GM03348 (cell line): ENCODE results near the gene NF1.

Source experiments
- DNase-seq: peaks from one replicate; pipeline ENCODE4 v3.0.0; 2012; ENCODE audit warnings: low spot score

Gene NF1

GRCh38 chr17:31386542-31387075 is 291.8 kb downstream of the NF1 start:
- DNase-seq: no peak

- no peak for DNase-seq
Observed at GRCh38 chr17:31387438-31387837, 292.7 kb downstream of the NF1 start.

- DNase-seq: no peak
Observed at GRCh38 chr17:31388351-31388750, 293.6 kb downstream of the NF1 start.

- DNase-seq: peak; percentile 68
Observed at GRCh38 chr17:31388770-31389656, 294.2 kb downstream of the NF1 start.

- DNase-seq: no peak
Observed at GRCh38 chr17:31389657-31390381, 295.0 kb downstream of the NF1 start.

GRCh38 chr17:31390426-31390747 is 295.6 kb downstream of the NF1 start:
- no peak for DNase-seq

DNA sequence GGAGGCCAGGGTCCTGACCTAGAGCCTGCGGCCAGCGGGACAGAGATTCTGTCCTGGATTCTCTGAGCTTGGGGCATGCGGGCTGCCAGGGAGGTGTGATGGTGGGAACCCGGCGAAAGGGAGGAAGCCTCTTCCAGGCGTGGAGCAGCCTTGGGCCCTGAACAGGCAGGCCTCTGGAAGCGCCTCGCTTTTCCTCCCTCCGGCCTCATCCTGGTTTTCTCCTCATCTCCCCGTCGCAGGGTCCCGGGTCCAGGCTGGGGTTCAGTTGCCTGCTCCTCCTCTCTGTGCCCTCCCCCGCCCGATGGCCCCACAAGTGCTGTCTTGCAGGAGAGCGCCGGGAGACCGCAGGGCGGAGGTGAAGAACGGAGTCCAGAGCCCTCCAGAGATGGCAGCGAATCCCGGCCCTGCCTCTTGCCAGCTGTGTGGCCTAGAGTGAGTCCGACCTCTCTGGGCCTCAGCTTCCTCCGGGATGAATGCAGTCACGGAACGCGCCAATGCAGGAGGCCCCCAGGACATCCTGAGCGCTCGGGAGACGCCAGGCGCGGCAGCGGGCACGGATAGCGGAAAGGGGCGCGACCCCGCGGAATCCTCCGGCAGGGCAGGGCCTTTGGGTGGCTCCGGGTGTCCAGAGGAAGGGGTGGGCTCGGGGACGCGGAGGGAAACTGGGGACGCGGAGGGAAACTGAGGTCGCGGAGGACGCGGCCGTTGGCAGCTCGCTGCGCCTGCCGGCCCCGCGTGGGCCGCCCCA is 296.1 kb downstream of the NF1 start:
- no peak for DNase-seq

GRCh38 chr17:31391496-31391949 is 296.7 kb downstream of the NF1 start, which contains the start of gene RAB11FIP4:
TSS of gene RAB11FIP4 (plus strand) at chr17:31391675. CDS start at chr17:31391853, 178 bp downstream.
- peak; percentile 48 for DNase-seq

DNA sequence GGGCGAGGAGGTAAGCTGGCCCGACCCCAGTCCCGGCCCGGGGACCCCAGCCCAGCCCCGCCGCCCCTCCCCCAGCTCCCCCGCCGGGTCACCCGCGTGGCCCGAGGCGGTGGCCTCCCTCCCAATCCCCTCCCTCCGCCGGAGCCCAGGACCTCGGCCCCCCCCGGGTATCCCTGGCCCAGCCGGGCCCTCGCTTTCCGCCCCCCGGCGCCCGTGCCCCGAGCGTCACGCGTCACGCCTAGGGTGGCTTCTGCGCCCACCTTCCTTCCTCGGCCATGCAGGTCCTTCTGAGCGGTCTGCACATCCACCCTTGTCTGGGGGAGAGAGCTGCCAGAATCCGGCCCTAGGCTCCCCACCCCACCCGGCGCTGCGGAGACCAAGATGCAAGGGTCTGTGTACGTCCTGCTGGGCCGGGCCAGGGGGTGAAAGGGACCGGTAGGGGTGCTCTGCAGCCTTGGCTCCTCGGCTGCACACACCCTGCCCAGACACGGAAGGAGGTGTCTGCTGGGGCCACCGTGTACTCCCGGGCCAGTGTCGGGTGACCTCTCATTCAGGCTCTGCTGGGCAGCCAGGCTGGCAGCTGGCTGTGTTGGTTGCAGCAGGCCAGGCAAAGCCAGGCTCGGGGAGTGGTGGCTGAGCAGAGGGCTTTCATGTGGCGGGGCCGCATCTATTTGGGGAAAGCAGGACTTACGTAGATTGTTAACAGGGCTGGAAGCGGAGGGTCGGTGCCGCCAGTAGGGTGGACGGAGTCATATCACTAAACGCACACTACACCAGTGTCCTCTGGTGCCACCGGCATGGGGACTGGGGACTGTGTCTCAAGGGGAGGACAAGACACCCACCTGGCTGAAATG is 297.5 kb downstream of the NF1 start:
- no peak for DNase-seq

GRCh38 chr17:31392856-31393748 is 298.3 kb downstream of the NF1 start:
- DNase-seq: no peak

DNA sequence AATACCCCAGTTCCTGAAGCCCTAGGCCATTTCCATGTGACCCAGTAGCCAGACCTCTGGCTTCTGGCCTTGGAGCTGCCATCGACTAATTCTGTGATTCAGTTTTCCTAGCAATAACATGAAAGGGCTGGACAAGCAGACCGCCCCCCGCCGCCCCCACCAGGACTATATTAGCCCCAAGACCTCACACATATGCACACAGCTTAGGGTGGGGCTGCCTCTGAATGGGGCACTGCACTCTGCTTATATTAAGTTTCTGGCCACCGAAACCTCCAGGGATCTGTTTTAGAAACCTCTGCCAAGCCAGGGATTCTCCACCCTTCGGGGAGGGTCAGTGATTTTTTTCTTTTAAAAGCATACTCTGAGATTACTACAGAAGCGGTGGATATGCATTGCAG is 299.0 kb downstream of the NF1 start:
- DNase-seq: no peak

GRCh38 chr17:31394544-31394943 is 299.8 kb downstream of the NF1 start:
- peak; percentile 84 for DNase-seq

DNA sequence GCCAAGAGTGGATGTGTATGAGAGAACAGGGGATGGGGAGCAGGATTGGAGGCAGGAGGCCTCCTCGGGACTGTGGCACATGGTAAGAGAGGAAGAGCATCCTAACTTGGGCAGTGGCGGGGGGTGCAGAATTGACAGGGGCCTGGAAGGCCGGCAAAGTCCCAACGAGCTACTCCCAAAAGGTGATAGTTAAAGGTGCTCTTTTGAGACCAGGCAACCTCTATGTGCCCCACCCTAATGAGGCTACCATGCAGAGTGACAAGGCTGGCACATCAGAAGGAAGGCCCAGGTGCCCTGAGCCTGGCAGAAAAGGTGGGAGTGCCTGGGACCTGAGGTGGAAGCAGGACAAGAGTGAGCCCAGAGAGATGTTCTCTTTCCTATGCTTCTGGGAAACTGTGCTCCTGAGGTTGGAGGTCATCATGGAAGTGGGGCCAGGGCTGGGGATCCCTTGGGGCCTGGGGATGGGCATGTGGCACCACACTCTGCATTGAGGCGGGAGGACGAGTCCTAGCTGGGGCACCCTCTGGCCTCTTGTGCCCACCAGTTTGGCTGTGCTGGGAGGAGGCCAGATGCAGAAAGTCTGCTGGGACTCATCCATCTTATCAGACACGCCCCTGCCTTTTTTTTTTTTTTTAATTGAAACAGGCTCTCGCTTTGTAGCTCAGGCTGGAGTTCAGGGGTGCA is 302.6 kb downstream of the NF1 start:
- no peak for DNase-seq

DNA sequence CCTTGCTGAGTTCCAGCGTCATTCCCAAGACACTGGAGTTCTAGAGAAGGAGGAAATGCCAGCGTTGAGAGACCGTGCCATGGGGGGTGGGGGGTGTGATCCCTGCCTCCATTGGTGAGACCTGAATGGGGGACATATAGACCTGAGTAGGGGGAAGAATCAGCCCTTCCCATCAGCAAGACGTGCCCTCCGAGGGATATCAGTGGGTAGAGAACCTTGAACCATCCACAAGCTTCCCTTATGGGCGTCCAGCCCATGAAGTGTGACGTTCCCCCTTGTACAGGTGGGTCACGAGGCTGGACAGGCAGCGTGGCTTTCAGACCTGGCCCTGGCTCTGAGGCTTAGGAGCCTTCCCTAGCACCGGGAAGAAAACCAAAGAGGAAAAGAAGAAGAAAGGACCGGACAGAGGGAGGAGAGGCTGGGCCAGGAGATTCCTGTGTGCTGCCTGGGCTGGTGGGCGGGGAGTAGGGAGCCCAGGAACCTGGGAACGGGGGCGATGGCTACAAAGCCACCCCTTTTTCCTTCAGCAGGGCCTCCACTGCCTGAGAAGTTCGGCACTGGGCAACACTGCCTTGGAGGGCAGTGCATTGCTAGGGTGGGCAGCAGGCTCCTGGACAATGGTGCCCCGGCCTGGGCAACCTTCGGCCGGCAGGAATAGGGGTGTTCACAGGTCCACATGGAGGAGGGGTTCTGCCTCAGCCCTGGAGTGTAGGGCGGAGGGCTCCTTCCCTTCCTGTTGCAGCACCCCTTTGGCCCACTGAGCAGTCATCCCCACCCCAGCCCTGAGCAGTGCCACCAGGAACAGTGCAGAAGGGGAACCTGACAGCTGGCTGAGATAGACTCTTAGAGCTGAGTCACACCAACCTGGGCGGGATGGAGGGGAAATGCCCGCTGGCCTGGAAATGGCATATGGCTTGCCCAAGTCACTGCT is 303.9 kb downstream of the NF1 start:
- no peak for DNase-seq

DNA sequence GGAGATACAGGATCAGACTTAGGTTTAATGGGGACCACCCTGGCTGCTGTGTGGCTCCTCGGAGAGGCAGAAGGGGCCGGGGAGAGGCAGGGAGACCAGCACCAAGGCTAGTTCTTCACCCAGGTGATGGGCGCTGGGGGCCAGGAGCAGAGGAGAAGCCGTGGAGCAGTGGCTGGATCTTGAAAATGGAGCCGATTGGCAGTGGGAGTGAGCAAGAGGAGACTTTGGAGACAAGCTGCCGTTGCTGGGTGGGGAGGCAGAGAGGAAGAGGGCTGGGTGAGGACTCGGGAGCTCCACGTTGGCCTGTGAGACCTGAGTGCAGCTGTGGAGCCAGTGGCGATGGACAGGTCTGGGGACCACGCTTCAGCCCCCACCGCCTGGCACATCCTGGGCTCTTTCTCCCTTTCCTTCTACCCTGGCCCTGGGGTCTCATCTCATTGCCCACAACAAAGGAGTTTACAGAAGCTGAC is 305.7 kb downstream of the NF1 start:
- DNase-seq: no peak

- DNase-seq: no peak
Observed at GRCh38 chr17:31401456-31402254, 306.9 kb downstream of the NF1 start.
